K562 (cell line): ENCODE data around the gene TMIGD1. TPM values are rescaled to one million over a fixed set of nuclear protein-coding genes. Genes with fewer than 3 reads are reported as not detected.

Experiments used
- ATAC-seq: fragments of 200-7000 bp; cut with Tn5 transposase; 3 replicates; pipeline ENCODE4 v1.9.1; 2020; ENCODE audit warnings: moderate library complexity
- BruUV-seq: library from RNA; stranded (reverse); fragments of 400-500 nt; replicated peaks from 2 replicates; lab custom pipeline; 2021; lab: Mats Ljungman, UMichigan
- CTCF ChIA-PET: fragments of 300-600 bp; formaldehyde crosslinking; extraction: SDS; loops from one replicate; lab custom pipeline; 2021; ENCODE audit warnings: low intra/inter-chr PET ratio; lab: Yijun Ruan, JAX
- POLR2A ChIA-PET: fragments of 300-600, 350-650 bp; sonication (Branson Sonifier 250); formaldehyde crosslinking; extraction: SDS; loops from one replicate; lab custom pipeline; 2021; ENCODE audit warnings: antibody characterized with exemption, inconsistent platforms; lab: Yijun Ruan, JAX
- DNase-seq, 4 experiments: peaks; one replicate each; pipeline versions ENCODE4 v3.0.0 to v3.0.0-alpha.2; 2011 to 2018; ENCODE audit warnings: low spot score in 3 of 4, mixed read lengths in 3 of 4; ENCODE audit errors: extremely low read depth in 1 of 4
- FAIRE-seq: peaks from 2 replicates; lab custom pipeline; 2011; peaks lifted over from hg19 to GRCh38; lab: Jason Lieb, UNC
- H2AFZ ChIP-seq: 2 replicates; pipeline ENCODE4 v1.6.0; 2011; ENCODE audit warnings: low read depth, low read length, control low read depth, inconsistent platforms
- H3K27ac ChIP-seq: fragments of 200-600 bp; 3 replicates; pipeline ENCODE4 v1.8.0; 2011; ENCODE audit warnings: low read depth, mild to moderate bottlenecking, control low read depth, inconsistent platforms, low read length, moderate library complexity, mixed read lengths; ENCODE audit errors: extremely low read depth
- H3K27me3 ChIP-seq, 2 experiments: fragments of 300-600 bp in 1 of 2; 2 replicates in 1 of 2; 3 replicates in 1 of 2; pipeline versions ENCODE4 v1.6.0 to v1.8.0; 2011; ENCODE audit warnings: inconsistent platforms in 2 of 2, low read length in 2 of 2, mild to moderate bottlenecking in 1 of 2, mixed read lengths in 1 of 2, moderate library complexity in 1 of 2; ENCODE audit not compliant: control insufficient read depth in 2 of 2, insufficient read depth in 2 of 2
- H3K36me3 ChIP-seq: fragments of 300-600 bp; 3 replicates; pipeline ENCODE4 v1.8.0; 2011; ENCODE audit warnings: mild to moderate bottlenecking, low read length, inconsistent platforms; ENCODE audit not compliant: control insufficient read depth, insufficient read depth
- H3K4me1 ChIP-seq, 2 experiments: fragments of 200-600 bp in 1 of 2; replicated peaks in 1 of 2; 2 replicates in 1 of 2; 3 replicates in 1 of 2; pipeline versions ENCODE4 v1.5.1 to v1.8.0; 2011; ENCODE audit warnings: inconsistent platforms in 2 of 2, low read length in 2 of 2, mild to moderate bottlenecking in 1 of 2, mixed read lengths in 1 of 2, moderate library complexity in 1 of 2; ENCODE audit not compliant: control insufficient read depth in 2 of 2, insufficient read depth in 2 of 2
- H3K4me2 ChIP-seq: 2 replicates; pipeline ENCODE4 v1.6.1; 2011; ENCODE audit warnings: low read length, control low read depth, inconsistent platforms, mixed read lengths; ENCODE audit not compliant: insufficient read depth
- H3K4me3 ChIP-seq: fragments of 200-600 bp; sonication (generic), shearing (Covaris generic); 2 replicates; pipeline ENCODE4 v1.5.1; 2016; ENCODE audit warnings: control low read depth, inconsistent platforms
- H3K79me2 ChIP-seq: fragments of 200-600 bp; 3 replicates; pipeline ENCODE4 v1.8.0; 2011; ENCODE audit warnings: low read length, inconsistent platforms; ENCODE audit not compliant: control insufficient read depth, insufficient read depth
- H3K9ac ChIP-seq, 2 experiments: 2 replicates each; pipeline versions ENCODE4 v1.6.0 to v1.6.1; 2011; ENCODE audit warnings: low read depth in 2 of 2, low read length in 2 of 2, control low read depth in 1 of 2, inconsistent platforms in 1 of 2, mild to moderate bottlenecking in 1 of 2, mixed read lengths in 1 of 2; ENCODE audit not compliant: insufficient read depth in 1 of 2
- H3K9me1 ChIP-seq: one replicate; pipeline ENCODE4 v1.6.0; 2011; ENCODE audit warnings: inconsistent platforms, mild to moderate bottlenecking, low read length, moderate library complexity; ENCODE audit not compliant: control insufficient read depth, insufficient read depth
- H3K9me3 ChIP-seq: replicated peaks from 2 replicates; pipeline ENCODE4 v1.5.1; 2011; ENCODE audit warnings: low read depth, low read length, inconsistent platforms; ENCODE audit not compliant: control insufficient read depth, insufficient read depth
- H4K20me1 ChIP-seq: replicated peaks from 2 replicates; pipeline ENCODE4 v1.6.1; 2011; ENCODE audit warnings: low read length, inconsistent platforms, mixed read lengths; ENCODE audit not compliant: control insufficient read depth, insufficient read depth
- ASH1L ChIP-seq: fragments of 450-650 bp; IDR thresholded peaks from 2 replicates; pipeline ENCODE4 v1.6.1; 2018; ENCODE audit warnings: borderline replicate concordance, mild to moderate bottlenecking, low read depth; ENCODE audit not compliant: partially characterized antibody
- CHCHD3 ChIP-seq: fragments of 250-450 bp; sonication (Bioruptor Pico); IDR thresholded peaks from 2 replicates; pipeline ENCODE4 v2.1.2; 2022; ENCODE audit warnings: mild to moderate bottlenecking
- PRMT5 ChIP-seq: sonication (generic); formaldehyde crosslinking; IDR thresholded peaks from 2 replicates; pipeline ENCODE4 v1.5.0; 2020; ENCODE audit warnings: missing genetic modification reagents
- SIN3B ChIP-seq: fragments of 450-650 bp; IDR thresholded peaks from 2 replicates; pipeline ENCODE4 v1.6.1; 2017; ENCODE audit warnings: low read depth, mild to moderate bottlenecking, moderate library complexity
- TCF3 ChIP-seq: sonication (generic); formaldehyde crosslinking; IDR thresholded peaks from 2 replicates; pipeline ENCODE4 v1.4.0; 2020; ENCODE audit warnings: mild to moderate bottlenecking, missing genetic modification reagents
- TEAD2 ChIP-seq: fragments of 450-650 bp; IDR thresholded peaks from 2 replicates; pipeline ENCODE4 v1.6.1; 2016; ENCODE audit warnings: missing genetic modification characterization, control low read depth, missing compliant biosample characterization
- WGBS: fragments of 100-300 bp; shearing (Covaris generic); methylation state at CpG from one replicate; pipeline ENCODE4 v1.1.6; 2016; ENCODE audit warnings: low coverage, mixed read lengths; ENCODE audit not compliant: insufficient coverage; ENCODE audit errors: missing lambda C conversion rate; 5-methylcytosine and 5-hydroxymethylcytosine counted together
- in situ Hi-C: fragments of 300-500 bp; cut with MboI; formaldehyde crosslinking; loops from 4 replicates; pipeline ENCODE4 v1.15.0; 2018; ENCODE audit warnings: inconsistent platforms, mixed read lengths
- intact Hi-C: fragments of 100-400 bp; cut with micrococcal nuclease; formaldehyde crosslinking; loops from 2 replicates; pipeline ENCODE4 v1.14.2; 2022
- polyA plus RNA-seq, 8 experiments: library from polyadenylated mRNA; depleted of rRNA in 4 of 8; stranded (reverse) in 5 of 8; unstranded in 3 of 8; fragments of >200 nt; fragmentation: Nextera tagmentation in 2 of 8; fragmentation: Illumina TruSeq in 1 of 8; extraction: Ambion mirVana in 2 of 8; extraction: Trizol in 1 of 8; gene quantifications; 2 replicates each; pipeline versions ENCODE4 v1.2.1 to v1.2.3, GENCODE V29; 2011 to 2014; ENCODE audit warnings: inconsistent platforms in 1 of 8, missing spikeins in 1 of 8
- total RNA-seq, 7 experiments: library from RNA; depleted of rRNA in 6 of 7; stranded (reverse); fragments of >200 nt in 6 of 7; fragmentation: Illumina TruSeq in 2 of 7; extraction: Trizol in 2 of 7; gene quantifications; 2 replicates each; pipeline versions ENCODE4 v1.2.1 to v1.2.3, GENCODE V29; 2011 to 2021; ENCODE audit warnings: low replicate concordance in 1 of 7
- TF ChIP-seq, protein P1 (sequence below): fragments of 250-450 bp; sonication (Bioruptor Pico); IDR thresholded peaks from 2 replicates; pipeline ENCODE4 v1.5.0; 2021
- TF ChIP-seq, protein P2 (sequence below), 2 experiments: fragments of 450-650 bp; IDR thresholded peaks; 2 replicates each; pipeline ENCODE4 v1.6.1; 2016
- TF ChIP-seq, protein P3 (sequence below), 2 experiments: fragments of 200-800 bp in 1 of 2; sonication (Bioruptor generic) in 1 of 2; sonication (generic) in 1 of 2; formaldehyde crosslinking in 1 of 2; IDR thresholded peaks in 1 of 2; conservative IDR thresholded peaks in 1 of 2; 2 replicates each; pipeline versions ENCODE4 v1.5.0 to v1.6.1; 2016 to 2020; ENCODE audit warnings: missing compliant biosample characterization in 1 of 2, missing genetic modification characterization in 1 of 2, missing genetic modification reagents in 1 of 2
- TF ChIP-seq, protein P4 (sequence below): fragments of 200-800 bp; sonication (Bioruptor generic); IDR thresholded peaks from 2 replicates; pipeline ENCODE4 v1.6.1; 2017; ENCODE audit warnings: missing genetic modification characterization, missing compliant biosample characterization
- TF ChIP-seq, protein P5 (sequence below): fragments of 450-650 bp; IDR thresholded peaks from 2 replicates; pipeline ENCODE4 v1.6.1; 2016; ENCODE audit warnings: missing biosample characterization, missing genetic modification characterization

The TMIGD1 gene
- total and polyA plus RNA-seq, 9 of the 15 experiments (the other 6 are each of a cell fraction or from before 2014, with no cell fraction given) = not detected

DNA sequence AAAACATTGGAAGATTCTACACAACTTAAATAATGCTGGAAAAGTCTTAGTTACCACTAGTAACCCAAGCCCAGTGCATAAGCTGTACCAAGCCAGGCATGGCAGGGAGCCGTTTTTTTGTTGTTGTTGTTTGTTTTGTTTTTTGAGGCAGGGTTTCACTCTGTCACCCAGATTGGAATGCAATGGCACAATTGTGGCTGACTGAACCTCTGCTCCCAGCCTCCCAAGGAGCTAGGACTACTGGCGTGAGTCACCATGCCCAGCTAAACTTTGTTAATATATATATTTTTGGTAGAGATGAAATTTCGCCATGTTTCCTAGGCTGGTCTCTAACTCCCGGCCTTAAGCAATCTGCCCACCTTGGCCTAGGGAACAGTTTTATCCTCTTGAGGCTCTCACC is 564 bp upstream of the TMIGD1 start:
- ChIA-PET POLR2A (interaction anchor here (0.6 to 1.1 kb wide), 3 partner anchors 10 to 1193 kb away, joined by 3 to 4 read pairs (median 3); no protein-coding TSS in a partner anchor), CTCF (interaction anchor here (0.5 kb wide), 1 partner anchor 217 kb away, joined by 5 read pairs; no protein-coding TSS in a partner anchor)
- 52% methylated on average over 4 of the region's 4 CpGs for WGBS
- Histone ChIP-seq H3K9ac (no peak overlapping the region), H3K27me3 (no peaks in the 10 kb centered on the region), H3K36me3 (no peaks in the 10 kb centered on the region), H3K4me2 (no peak overlapping the region), H3K4me3 (no peak overlapping the region), H3K4me1 (no peaks in the 10 kb centered on the region), H3K27ac (no peak overlapping the region), H2AFZ (no peak overlapping the region), H4K20me1 (no peaks in the 10 kb centered on the region), H3K79me2 (no peaks in the 10 kb centered on the region)
- in situ Hi-C loops = loop anchor here (25.0 kb wide), 1 partner anchor 378 kb away; no protein-coding TSS in a partner anchor
- DNase-seq = no peak
- intact Hi-C loops = loop anchor here (10.0 kb wide), 1 partner anchor 60 kb away; no protein-coding TSS in a partner anchor
- no peak for ATAC-seq
- no peak for FAIRE-seq
- BruUV-seq = no TSS peak
- TF ChIP-seq, protein P1, sequence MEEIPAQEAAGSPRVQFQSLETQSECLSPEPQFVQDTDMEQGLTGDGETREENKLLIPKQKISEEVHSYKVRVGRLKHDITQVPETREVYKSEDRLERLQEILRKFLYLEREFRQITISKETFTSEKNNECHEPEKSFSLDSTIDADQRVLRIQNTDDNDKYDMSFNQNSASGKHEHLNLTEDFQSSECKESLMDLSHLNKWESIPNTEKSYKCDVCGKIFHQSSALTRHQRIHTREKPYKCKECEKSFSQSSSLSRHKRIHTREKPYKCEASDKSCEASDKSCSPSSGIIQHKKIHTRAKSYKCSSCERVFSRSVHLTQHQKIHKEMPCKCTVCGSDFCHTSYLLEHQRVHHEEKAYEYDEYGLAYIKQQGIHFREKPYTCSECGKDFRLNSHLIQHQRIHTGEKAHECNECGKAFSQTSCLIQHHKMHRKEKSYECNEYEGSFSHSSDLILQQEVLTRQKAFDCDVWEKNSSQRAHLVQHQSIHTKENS (CRISPR knock-in tag) = no peak
- TF ChIP-seq SIN3B = no peak
- TF ChIP-seq, protein P2, sequence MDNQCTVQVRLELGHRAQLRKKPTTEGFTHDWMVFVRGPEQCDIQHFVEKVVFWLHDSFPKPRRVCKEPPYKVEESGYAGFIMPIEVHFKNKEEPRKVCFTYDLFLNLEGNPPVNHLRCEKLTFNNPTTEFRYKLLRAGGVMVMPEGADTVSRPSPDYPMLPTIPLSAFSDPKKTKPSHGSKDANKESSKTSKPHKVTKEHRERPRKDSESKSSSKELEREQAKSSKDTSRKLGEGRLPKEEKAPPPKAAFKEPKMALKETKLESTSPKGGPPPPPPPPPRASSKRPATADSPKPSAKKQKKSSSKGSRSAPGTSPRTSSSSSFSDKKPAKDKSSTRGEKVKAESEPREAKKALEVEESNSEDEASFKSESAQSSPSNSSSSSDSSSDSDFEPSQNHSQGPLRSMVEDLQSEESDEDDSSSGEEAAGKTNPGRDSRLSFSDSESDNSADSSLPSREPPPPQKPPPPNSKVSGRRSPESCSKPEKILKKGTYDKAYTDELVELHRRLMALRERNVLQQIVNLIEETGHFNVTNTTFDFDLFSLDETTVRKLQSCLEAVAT (IDR thresholded peaks at IDR 0.05) = no peak
- no peak for TF ChIP-seq ASH1L
- TF ChIP-seq CHCHD3 (CRISPR knock-in tag) = no peak
- TF ChIP-seq, protein P3, sequence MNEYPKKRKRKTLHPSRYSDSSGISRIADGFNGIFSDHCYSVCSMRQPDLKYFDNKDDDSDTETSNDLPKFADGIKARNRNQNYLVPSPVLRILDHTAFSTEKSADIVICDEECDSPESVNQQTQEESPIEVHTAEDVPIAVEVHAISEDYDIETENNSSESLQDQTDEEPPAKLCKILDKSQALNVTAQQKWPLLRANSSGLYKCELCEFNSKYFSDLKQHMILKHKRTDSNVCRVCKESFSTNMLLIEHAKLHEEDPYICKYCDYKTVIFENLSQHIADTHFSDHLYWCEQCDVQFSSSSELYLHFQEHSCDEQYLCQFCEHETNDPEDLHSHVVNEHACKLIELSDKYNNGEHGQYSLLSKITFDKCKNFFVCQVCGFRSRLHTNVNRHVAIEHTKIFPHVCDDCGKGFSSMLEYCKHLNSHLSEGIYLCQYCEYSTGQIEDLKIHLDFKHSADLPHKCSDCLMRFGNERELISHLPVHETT (CRISPR knock-in tag; conservative IDR thresholded peaks at IDR 0.05 in 1 of 2, IDR thresholded peaks at IDR 0.05 in 1 of 2) = no peak
- TF ChIP-seq, protein P4, sequence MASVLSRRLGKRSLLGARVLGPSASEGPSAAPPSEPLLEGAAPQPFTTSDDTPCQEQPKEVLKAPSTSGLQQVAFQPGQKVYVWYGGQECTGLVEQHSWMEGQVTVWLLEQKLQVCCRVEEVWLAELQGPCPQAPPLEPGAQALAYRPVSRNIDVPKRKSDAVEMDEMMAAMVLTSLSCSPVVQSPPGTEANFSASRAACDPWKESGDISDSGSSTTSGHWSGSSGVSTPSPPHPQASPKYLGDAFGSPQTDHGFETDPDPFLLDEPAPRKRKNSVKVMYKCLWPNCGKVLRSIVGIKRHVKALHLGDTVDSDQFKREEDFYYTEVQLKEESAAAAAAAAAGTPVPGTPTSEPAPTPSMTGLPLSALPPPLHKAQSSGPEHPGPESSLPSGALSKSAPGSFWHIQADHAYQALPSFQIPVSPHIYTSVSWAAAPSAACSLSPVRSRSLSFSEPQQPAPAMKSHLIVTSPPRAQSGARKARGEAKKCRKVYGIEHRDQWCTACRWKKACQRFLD (CRISPR knock-in tag) = no peak
- TF ChIP-seq, protein P5, sequence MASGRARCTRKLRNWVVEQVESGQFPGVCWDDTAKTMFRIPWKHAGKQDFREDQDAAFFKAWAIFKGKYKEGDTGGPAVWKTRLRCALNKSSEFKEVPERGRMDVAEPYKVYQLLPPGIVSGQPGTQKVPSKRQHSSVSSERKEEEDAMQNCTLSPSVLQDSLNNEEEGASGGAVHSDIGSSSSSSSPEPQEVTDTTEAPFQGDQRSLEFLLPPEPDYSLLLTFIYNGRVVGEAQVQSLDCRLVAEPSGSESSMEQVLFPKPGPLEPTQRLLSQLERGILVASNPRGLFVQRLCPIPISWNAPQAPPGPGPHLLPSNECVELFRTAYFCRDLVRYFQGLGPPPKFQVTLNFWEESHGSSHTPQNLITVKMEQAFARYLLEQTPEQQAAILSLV (tag) = no peak
- no peak for TF ChIP-seq PRMT5 (CRISPR knock-in tag)
- TF ChIP-seq TCF3 = no peak
- TF ChIP-seq TEAD2 (tag) = no peak
- TF ChIP-seq, all 486 proteins: peak for 0
- no peaks in the 10 kb centered on the region for H3K9me1 ChIP-seq
- H3K9me3 ChIP-seq = no peaks in the 10 kb centered on the region
